HEK293T (cell line): ENCODE data around the gene CFAP100.
A peak's percentile ranks its signal among the peaks of the same experiment; 100 is the strongest.

Experiments used
- CTCF ChIA-PET: fragments of 350-600 bp; formaldehyde crosslinking; extraction: SDS; loops from one replicate; lab custom pipeline; 2021; ENCODE audit warnings: antibody characterized with exemption, inconsistent platforms; lab: Yijun Ruan, JAX
- POLR2A ChIA-PET: fragments of 350-600 bp; formaldehyde crosslinking; extraction: SDS; loops from one replicate; lab custom pipeline; 2020; ENCODE audit warnings: antibody characterized with exemption, inconsistent platforms; lab: Yijun Ruan, JAX
- DNase-seq: peaks from one replicate; pipeline ENCODE4 v3.0.0; 2012; ENCODE audit warnings: mixed read lengths; ENCODE audit errors: extremely low spot score
- ARNT ChIP-seq: fragments of 450-650 bp; IDR thresholded peaks from 2 replicates; pipeline ENCODE4 v1.6.1; 2017; ENCODE audit warnings: mild to moderate bottlenecking
- BHLHE40 ChIP-seq: fragments of 450-650 bp; IDR thresholded peaks from 2 replicates; pipeline ENCODE4 v1.6.1; 2016; ENCODE audit warnings: mild to moderate bottlenecking, moderate library complexity, borderline replicate concordance
- CTBP1 ChIP-seq: fragments of 450-650 bp; IDR thresholded peaks from 2 replicates; pipeline ENCODE4 v1.6.1; 2016; ENCODE audit warnings: borderline replicate concordance
- ELF4 ChIP-seq: fragments of 450-650 bp; IDR thresholded peaks from 2 replicates; pipeline ENCODE4 v1.6.1; 2017; ENCODE audit warnings: antibody characterized with exemption
- FOXA1 ChIP-seq: fragments of 450-650 bp; IDR thresholded peaks from 2 replicates; pipeline ENCODE4 v1.6.1; 2016; ENCODE audit warnings: mild to moderate bottlenecking
- FOXK2 ChIP-seq: fragments of 450-650 bp; IDR thresholded peaks from 2 replicates; pipeline ENCODE4 v1.6.1; 2016; ENCODE audit warnings: mild to moderate bottlenecking
- FOXM1 ChIP-seq: fragments of 450-650 bp; IDR thresholded peaks from 2 replicates; pipeline ENCODE4 v1.6.1; 2017; ENCODE audit warnings: mild to moderate bottlenecking, borderline replicate concordance
- HDGF ChIP-seq: fragments of 450-650 bp; IDR thresholded peaks from 2 replicates; pipeline ENCODE4 v1.6.1; 2017; ENCODE audit warnings: antibody characterized with exemption, borderline replicate concordance
- L3MBTL2 ChIP-seq: fragments of 450-650 bp; conservative IDR thresholded peaks from 2 replicates; pipeline ENCODE4 v1.6.1; 2016; ENCODE audit warnings: mild to moderate bottlenecking
- LEF1 ChIP-seq: fragments of 450-650 bp; IDR thresholded peaks from 2 replicates; pipeline ENCODE4 v1.6.1; 2017; ENCODE audit warnings: mild to moderate bottlenecking, borderline replicate concordance
- NFRKB ChIP-seq: fragments of 450-650 bp; IDR thresholded peaks from 2 replicates; pipeline ENCODE4 v1.6.1; 2016; ENCODE audit warnings: mild to moderate bottlenecking, moderate library complexity
- PKNOX1 ChIP-seq: fragments of 450-650 bp; IDR thresholded peaks from 2 replicates; pipeline ENCODE4 v1.6.1; 2016
- SP1 ChIP-seq: fragments of 450-650 bp; IDR thresholded peaks from 2 replicates; pipeline ENCODE4 v1.6.1; 2017
- SUZ12 ChIP-seq: fragments of 450-650 bp; IDR thresholded peaks from 2 replicates; pipeline ENCODE4 v1.6.1; 2016; ENCODE audit warnings: mild to moderate bottlenecking
- TARDBP ChIP-seq: fragments of 450-650 bp; IDR thresholded peaks from 2 replicates; pipeline ENCODE4 v1.6.1; 2016
- ZNF384 ChIP-seq: fragments of 450-650 bp; IDR thresholded peaks from 2 replicates; pipeline ENCODE4 v1.6.1; 2016

CFAP100 gene

DNA sequence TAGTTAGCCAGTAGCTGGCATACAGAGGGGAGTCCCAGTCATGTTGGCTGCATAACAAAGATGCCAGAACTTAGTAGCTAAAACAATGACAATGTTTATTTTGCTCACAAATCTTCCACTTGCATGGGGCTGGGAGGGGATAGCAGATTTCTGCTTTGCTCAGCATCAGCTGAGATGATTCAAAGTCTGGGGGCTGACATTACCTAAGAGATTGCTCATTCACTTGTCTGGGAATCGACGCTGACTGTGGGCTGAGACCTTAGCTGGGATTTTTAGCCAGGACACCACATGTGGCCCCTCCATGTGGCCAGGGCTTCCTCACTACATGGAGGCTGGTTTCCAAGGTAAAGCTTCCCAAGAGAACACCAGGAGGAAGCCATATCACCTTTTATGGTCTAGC, 12.7 kb upstream of the CFAP100 start:
- no peak for TF ChIP-seq BHLHE40
- TF ChIP-seq HDGF: no peak
- no peak for TF ChIP-seq L3MBTL2
- TF ChIP-seq LEF1: no peak
- TF ChIP-seq TARDBP: no peak
- TF ChIP-seq PKNOX1: no peak
- no peak for DNase-seq
- CTCF ChIA-PET: no interaction called here
- POLR2A ChIA-PET: no interaction called here

- CTCF ChIA-PET: no interaction called here
- DNase-seq: peak; percentile 85
- POLR2A ChIA-PET: interaction anchor here (0.8 kb wide), 1 partner anchor 9 kb away, joined by 3 read pairs; no protein-coding TSS in a partner anchor
- TF ChIP-seq LEF1 (no peak), HDGF (0 out of 2 replicates have a peak, but pooled peaks have one; percentile 34), L3MBTL2 (peak; percentile 58), ARNT (peak; percentile 38; the same call in 1 of the 2 replicates)
Observed at GRCh38 chr3:126389112-126389793, 5.5 kb upstream of the CFAP100 start.

DNA sequence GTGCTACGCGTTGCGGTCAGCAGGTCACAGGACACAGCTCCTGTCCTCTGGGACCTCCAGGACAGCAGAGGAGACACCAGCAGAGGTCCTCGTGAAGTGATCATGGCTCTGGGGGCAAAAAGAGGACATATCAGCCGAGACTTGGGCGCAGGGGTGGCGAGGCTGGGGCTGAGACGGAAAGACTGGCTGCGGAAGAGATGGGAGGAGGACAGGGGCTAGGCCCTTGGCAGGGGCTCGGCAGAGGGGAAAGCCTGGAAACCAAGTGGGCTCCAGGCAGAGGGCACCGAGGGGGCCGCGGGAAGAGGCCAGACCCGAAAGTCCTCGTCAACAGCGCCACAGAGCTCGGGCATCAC, 4.9 kb upstream of the CFAP100 start:
- no peak for DNase-seq
- CTCF ChIA-PET: no interaction called here
- POLR2A ChIA-PET: no interaction called here
- TF ChIP-seq FOXA1 (no peak), ZNF384 (no peak), TARDBP (no peak), FOXM1 (no peak), SUZ12 (no peak), LEF1 (no peak), SP1 (no peak), CTBP1 (no peak), L3MBTL2 (no peak), ELF4 (no peak), NFRKB (no peak), FOXK2 (no peak), HDGF (no peak), BHLHE40 (no peak), PKNOX1 (no peak), ARNT (no peak)

DNA sequence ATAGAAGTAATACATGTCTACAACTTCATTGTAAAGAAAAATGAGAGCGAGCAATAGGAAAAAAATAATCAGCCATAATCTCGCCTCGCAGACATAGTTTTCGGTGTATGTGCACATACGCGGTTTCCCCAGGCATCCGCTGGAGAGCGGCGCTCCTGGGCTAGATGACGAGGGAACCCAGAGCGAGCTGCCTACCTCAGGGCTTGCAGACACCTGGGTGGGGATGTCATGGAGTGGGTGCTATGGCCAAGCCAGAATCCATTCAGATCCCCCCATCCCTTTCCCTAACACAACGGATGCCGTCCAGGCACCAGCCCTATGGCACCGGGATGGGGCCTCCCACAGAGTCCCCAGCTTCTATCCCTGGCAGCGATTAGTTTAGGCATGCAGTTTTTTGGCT, 4.5 kb upstream of the CFAP100 start:
- DNase-seq: no peak
- ChIA-PET CTCF (no interaction called here), POLR2A (no interaction called here)
- TF ChIP-seq FOXK2: no peak
- no peak for TF ChIP-seq CTBP1

DNA sequence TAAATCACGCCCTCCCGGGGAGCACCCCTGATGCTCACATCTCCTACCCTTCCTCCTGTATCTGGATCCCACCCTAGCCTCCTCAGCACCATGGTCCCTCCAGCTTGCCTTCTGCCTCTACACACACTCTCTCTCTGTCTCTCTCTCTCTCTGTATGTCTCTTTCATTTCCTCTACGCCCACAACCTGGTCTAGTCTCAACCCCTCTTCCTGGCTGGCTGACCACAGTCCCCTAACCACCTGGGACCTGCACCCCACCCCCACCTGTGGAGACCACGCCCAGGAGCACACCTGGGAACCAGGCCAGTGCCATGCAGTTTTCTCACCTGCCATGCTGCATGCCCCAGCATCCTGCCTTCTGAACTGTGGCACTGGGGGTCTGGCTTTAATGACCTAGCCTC, 4.0 kb upstream of the CFAP100 start:
- POLR2A ChIA-PET: no interaction called here
- no peak for TF ChIP-seq HDGF
- no peak for TF ChIP-seq TARDBP
- TF ChIP-seq ARNT: no peak
- no peak for TF ChIP-seq SUZ12
- TF ChIP-seq ELF4: no peak
- no peak for TF ChIP-seq SP1
- CTCF ChIA-PET: no interaction called here
- no peak for DNase-seq

GRCh38 chr3:126391631-126392030, 3.1 kb upstream of the CFAP100 start:
- DNase-seq: no peak
- POLR2A ChIA-PET: no interaction called here
- no peak for TF ChIP-seq BHLHE40
- no peak for TF ChIP-seq FOXK2
- no peak for TF ChIP-seq PKNOX1
- no peak for TF ChIP-seq ZNF384
- no peak for TF ChIP-seq TARDBP
- TF ChIP-seq LEF1: no peak
- no peak for TF ChIP-seq NFRKB
- TF ChIP-seq CTBP1: no peak
- TF ChIP-seq FOXA1: no peak
- TF ChIP-seq ELF4: no peak
- CTCF ChIA-PET: no interaction called here

- DNase-seq: no peak
- ChIA-PET POLR2A (no interaction called here), CTCF (no interaction called here)
- TF ChIP-seq ARNT (no peak), BHLHE40 (no peak), FOXK2 (no peak), CTBP1 (no peak), TARDBP (no peak), ELF4 (no peak), FOXM1 (no peak), PKNOX1 (no peak), FOXA1 (no peak)
Observed at GRCh38 chr3:126392246-126392645, 2.5 kb upstream of the CFAP100 start.
